HG03280 (cell line): ENCODE results near the gene EHF.

Experiments
- ATAC-seq: cut with Tn5 transposase; IDR thresholded peaks from one replicate; pipeline ENCODE4 v1.9.1; 2021; ENCODE audit warnings: mild to moderate bottlenecking, moderate library complexity; ENCODE audit not compliant: unreplicated experiment

EHF gene

GRCh38 chr11:34601609-34602008 is 19.3 kb upstream of the EHF start:
- no peak for ATAC-seq

- ATAC-seq, result no peak
Observed at GRCh38 chr11:34602245-34602644, 18.6 kb upstream of the EHF start.

GRCh38 chr11:34603129-34604001 is 17.5 kb upstream of the EHF start:
- ATAC-seq, result no peak

- ATAC-seq, result no peak
Observed at GRCh38 chr11:34604145-34604544, 16.7 kb upstream of the EHF start.

GRCh38 chr11:34604911-34605310 is 16.0 kb upstream of the EHF start:
- ATAC-seq, result no peak

GRCh38 chr11:34605481-34606325 is 15.2 kb upstream of the EHF start:
- no peak for ATAC-seq

- no peak for ATAC-seq
Observed at GRCh38 chr11:34606326-34607120, 14.4 kb upstream of the EHF start.

GRCh38 chr11:34609187-34609751 is 11.6 kb upstream of the EHF start:
- ATAC-seq, result no peak

- ATAC-seq, result no peak
Observed at GRCh38 chr11:34609850-34610249, 11.0 kb upstream of the EHF start.

GRCh38 chr11:34610324-34611041 is 10.4 kb upstream of the EHF start:
- ATAC-seq, result no peak

GRCh38 chr11:34613015-34613414 is 7.9 kb upstream of the EHF start:
- no peak for ATAC-seq

- peak; percentile 68 for ATAC-seq
Observed at GRCh38 chr11:34613552-34614056, 7.3 kb upstream of the EHF start.

- no peak for ATAC-seq
Observed at GRCh38 chr11:34614344-34615104, 6.4 kb upstream of the EHF start.

GRCh38 chr11:34616086-34616485 is 4.8 kb upstream of the EHF start:
- no peak for ATAC-seq

- ATAC-seq, result no peak
Observed at GRCh38 chr11:34616830-34617504, 3.9 kb upstream of the EHF start.

GRCh38 chr11:34618406-34618805 is 2.5 kb upstream of the EHF start:
- no peak for ATAC-seq

GRCh38 chr11:34619062-34619516 is 1.8 kb upstream of the EHF start:
- ATAC-seq, result no peak

- no peak for ATAC-seq
Observed at GRCh38 chr11:34620202-34620601, 691 bp upstream of the EHF start.

GRCh38 chr11:34621876-34622275 is 983 bp downstream of the EHF start:
- ATAC-seq, result no peak
